Measurements from ENCODE around the gene NEK10.

The NEK10 gene

GRCh38 chr3:27326202-27326601 is 43.0 kb downstream of the NEK10 start:
- Histone ChIP-seq H3K9me2 (replicated peaks; ENCODE audit: insufficient read depth, low read length) (no peaks in the 10 kb centered on the region), H3K4me1 (ENCODE audit: low read length) (no peaks in the 10 kb centered on the region), H3K79me2 (ENCODE audit: low read length) (no peaks in the 10 kb centered on the region), H3K9ac (ENCODE audit: low read length) (no peak overlapping the region), H3F3A (ENCODE audit: insufficient read depth, low read length) (no peaks in the 10 kb centered on the region), H3K27me3 (replicated peaks; ENCODE audit: insufficient read depth, low read length) (no peaks in the 10 kb centered on the region), H3K4me3 (ENCODE audit: low read length) (no peak overlapping the region), H3K4me2 (ENCODE audit: low read depth, low read length) (no peak overlapping the region), H3K36me3 (replicated peaks; ENCODE audit: insufficient read depth, low read length) (no peaks in the 10 kb centered on the region), H3K27ac (ENCODE audit: low read length) (no peak overlapping the region), H4K20me1 (ENCODE audit: insufficient read depth, low read length) (no peaks in the 10 kb centered on the region), H2AFZ (ENCODE audit: low read length) (no peak overlapping the region), H3K9me3 (replicated peaks; ENCODE audit: insufficient read depth, low read length) (no peaks in the 10 kb centered on the region)
- no peak for TF ChIP-seq EZH2 (optimal IDR thresholded peaks at IDR 0.05; ENCODE audit: low read depth, low read length)
- no peak for TF ChIP-seq EZH2phosphoT487 (IDR thresholded peaks at IDR 0.05; ENCODE audit: low read length)
- no peak for TF ChIP-seq CTCF (IDR thresholded peaks at IDR 0.05; ENCODE audit: low read length)
- DNase-seq, result no peak

GRCh38 chr3:27325419-27325818 is 43.8 kb downstream of the NEK10 start:
- no peak overlapping the region for H3K9ac ChIP-seq (ENCODE audit: low read length)
- H4K20me1 ChIP-seq (ENCODE audit: insufficient read depth, low read length), result no peaks in the 10 kb centered on the region
- no peak overlapping the region for H3K4me3 ChIP-seq (ENCODE audit: low read length)
- no peak overlapping the region for H2AFZ ChIP-seq (ENCODE audit: low read length)
- no peaks in the 10 kb centered on the region for H3K36me3 ChIP-seq (replicated peaks; ENCODE audit: insufficient read depth, low read length)
- no peak overlapping the region for H3K27ac ChIP-seq (ENCODE audit: low read length)
- H3K79me2 ChIP-seq (ENCODE audit: low read length), result no peaks in the 10 kb centered on the region
- no peaks in the 10 kb centered on the region for H3K9me3 ChIP-seq (replicated peaks; ENCODE audit: insufficient read depth, low read length)
- TF ChIP-seq EZH2phosphoT487 (IDR thresholded peaks at IDR 0.05; ENCODE audit: low read length) (no peak), EZH2 (optimal IDR thresholded peaks at IDR 0.05; ENCODE audit: low read depth, low read length) (no peak), CTCF (IDR thresholded peaks at IDR 0.05; ENCODE audit: low read length) (no peak)
- DNase-seq, result no peak
- no peaks in the 10 kb centered on the region for H3K9me2 ChIP-seq (replicated peaks; ENCODE audit: insufficient read depth, low read length)
- H3K4me2 ChIP-seq (ENCODE audit: low read depth, low read length), result no peak overlapping the region
- no peaks in the 10 kb centered on the region for H3K27me3 ChIP-seq (replicated peaks; ENCODE audit: insufficient read depth, low read length)
- H3K4me1 ChIP-seq (ENCODE audit: low read length), result no peaks in the 10 kb centered on the region
- H3F3A ChIP-seq (ENCODE audit: insufficient read depth, low read length), result no peaks in the 10 kb centered on the region

- H3K79me2 ChIP-seq (ENCODE audit: low read length), result no peaks in the 10 kb centered on the region
- no peaks in the 10 kb centered on the region for H3F3A ChIP-seq (ENCODE audit: insufficient read depth, low read length)
- H3K4me3 ChIP-seq (ENCODE audit: low read length), result no peak overlapping the region
- H2AFZ ChIP-seq (ENCODE audit: low read length), result no peak overlapping the region
- no peaks in the 10 kb centered on the region for H3K9me2 ChIP-seq (replicated peaks; ENCODE audit: insufficient read depth, low read length)
- no peaks in the 10 kb centered on the region for H3K9me3 ChIP-seq (replicated peaks; ENCODE audit: insufficient read depth, low read length)
- no peaks in the 10 kb centered on the region for H4K20me1 ChIP-seq (ENCODE audit: insufficient read depth, low read length)
- H3K36me3 ChIP-seq (replicated peaks; ENCODE audit: insufficient read depth, low read length), result no peaks in the 10 kb centered on the region
- H3K4me2 ChIP-seq (ENCODE audit: low read depth, low read length), result no peak overlapping the region
- no peaks in the 10 kb centered on the region for H3K4me1 ChIP-seq (ENCODE audit: low read length)
- no peak overlapping the region for H3K9ac ChIP-seq (ENCODE audit: low read length)
- DNase-seq, result no peak
- no peak overlapping the region for H3K27ac ChIP-seq (ENCODE audit: low read length)
- TF ChIP-seq EZH2phosphoT487 (IDR thresholded peaks at IDR 0.05; ENCODE audit: low read length), result no peak
- no peak for TF ChIP-seq CTCF (IDR thresholded peaks at IDR 0.05; ENCODE audit: low read length)
- no peak for TF ChIP-seq EZH2 (optimal IDR thresholded peaks at IDR 0.05; ENCODE audit: low read depth, low read length)
- H3K27me3 ChIP-seq (replicated peaks; ENCODE audit: insufficient read depth, low read length), result no peaks in the 10 kb centered on the region
Observed at GRCh38 chr3:27324686-27325085, 44.5 kb downstream of the NEK10 start.

Measured in MM.1S (cell line).